ENCODE data around the gene PTF1A.

GRCh38 chr10:23157691-23158369, 34.3 kb upstream of the PTF1A start:
- TF ChIP-seq ZNF274 (IDR thresholded peaks at IDR 0.05; ENCODE audit: low read depth, low read length) (no peak), SUZ12 (IDR thresholded peaks at IDR 0.05; ENCODE audit: extremely low read depth, insufficient read depth, insufficient read length) (no peak)
